WTC11 (cell line): ENCODE results near the gene UGT2A2. TPM values are rescaled to one million over a fixed set of nuclear protein-coding genes. Genes with fewer than 3 reads are reported as not detected.

Experiments
- ATAC-seq: fragments of 200-7000 bp; cut with Tn5 transposase; 2 replicates; pipeline ENCODE4 v1.10.0; 2021; ENCODE audit warnings: mild to moderate bottlenecking, moderate library complexity
- CTCF ChIA-PET: fragments of 300-600 bp; sonication (Branson Sonifier 250); formaldehyde crosslinking; loops from one replicate; lab custom pipeline; 2021; ENCODE audit warnings: antibody characterized with exemption; lab: Charles Lee
- POLR2A ChIA-PET: fragments of 350-600 bp; sonication (Branson Sonifier 250); formaldehyde crosslinking; loops from one replicate; lab custom pipeline; 2021; ENCODE audit warnings: antibody characterized with exemption; lab: Charles Lee
- DNase-seq: peaks from one replicate; pipeline ENCODE4 v3.0.0; 2021; ENCODE audit warnings: low spot score
- H3K27ac Mint-ChIP-seq: 2 replicates; pipeline ENCODE4 v1.8.0; 2021; ENCODE audit warnings: mixed read lengths
- H3K27me3 Mint-ChIP-seq: 2 replicates; pipeline ENCODE4 v1.8.0; 2021; ENCODE audit warnings: low read depth, mild to moderate bottlenecking, moderate library complexity, mixed read lengths
- H3K36me3 Mint-ChIP-seq: 2 replicates; pipeline ENCODE4 v1.8.0; 2021; ENCODE audit warnings: mixed read lengths
- H3K4me1 Mint-ChIP-seq: 2 replicates; pipeline ENCODE4 v1.8.0; 2022; ENCODE audit warnings: mixed read lengths
- H3K4me3 Mint-ChIP-seq: 2 replicates; pipeline ENCODE4 v1.8.0; 2021; ENCODE audit warnings: mild to moderate bottlenecking, moderate library complexity, mixed read lengths
- H3K9me3 Mint-ChIP-seq: 2 replicates; pipeline ENCODE4 v1.8.0; 2021; ENCODE audit warnings: mixed read lengths
- CBFB ChIP-seq: sonication (generic); formaldehyde crosslinking; IDR thresholded peaks from 2 replicates; pipeline ENCODE4 v1.8.1; 2022; ENCODE audit warnings: mild to moderate bottlenecking, low read depth, missing genetic modification reagents
- CREB1 ChIP-seq: sonication (generic); formaldehyde crosslinking; IDR thresholded peaks from 2 replicates; pipeline ENCODE4 v1.8.0; 2023; ENCODE audit warnings: mild to moderate bottlenecking, missing genetic modification reagents
- CREM ChIP-seq: sonication (generic); formaldehyde crosslinking; IDR thresholded peaks from 2 replicates; pipeline ENCODE4 v1.8.1; 2022; ENCODE audit warnings: mild to moderate bottlenecking, missing genetic modification reagents, moderate library complexity
- E2F1 ChIP-seq: sonication (generic); formaldehyde crosslinking; IDR thresholded peaks from 2 replicates; pipeline ENCODE4 v1.8.0; 2022; ENCODE audit warnings: mild to moderate bottlenecking, missing genetic modification reagents
- E2F4 ChIP-seq: sonication (generic); formaldehyde crosslinking; IDR thresholded peaks from 2 replicates; pipeline ENCODE4 v1.8.1; 2022; ENCODE audit warnings: low read depth, mild to moderate bottlenecking, moderate library complexity, missing genetic modification reagents, borderline replicate concordance
- E2F5 ChIP-seq: sonication (generic); formaldehyde crosslinking; IDR thresholded peaks from 2 replicates; pipeline ENCODE4 v1.8.1; 2022; ENCODE audit warnings: mild to moderate bottlenecking, moderate library complexity, missing genetic modification reagents
- FOXJ3 ChIP-seq: sonication (generic); formaldehyde crosslinking; IDR thresholded peaks from 2 replicates; pipeline ENCODE4 v1.9.0; 2021; ENCODE audit warnings: missing genetic modification reagents, mild to moderate bottlenecking, borderline replicate concordance
- FOXP1 ChIP-seq: sonication (generic); formaldehyde crosslinking; IDR thresholded peaks from 2 replicates; pipeline ENCODE4 v1.8.0; 2022; ENCODE audit warnings: missing genetic modification reagents, mild to moderate bottlenecking, moderate library complexity, borderline replicate concordance
- HMGA2 ChIP-seq: fragments of 250-450 bp; sonication (Bioruptor Pico); IDR thresholded peaks from 2 replicates; pipeline ENCODE4 v1.4.0; 2021; ENCODE audit warnings: mild to moderate bottlenecking, moderate library complexity
- IRF2 ChIP-seq: sonication (generic); formaldehyde crosslinking; IDR thresholded peaks from 2 replicates; pipeline ENCODE4 v1.8.0; 2022; ENCODE audit warnings: low read depth, missing genetic modification reagents, borderline replicate concordance
- MYBL2 ChIP-seq: sonication (generic); formaldehyde crosslinking; IDR thresholded peaks from 2 replicates; pipeline ENCODE4 v1.8.1; 2023; ENCODE audit warnings: mild to moderate bottlenecking, moderate library complexity, missing genetic modification reagents
- NFATC4 ChIP-seq: fragments of 250-450 bp; sonication (Bioruptor Pico); IDR thresholded peaks from 2 replicates; pipeline ENCODE4 v1.9.0; 2021; ENCODE audit warnings: mild to moderate bottlenecking
- NFYB ChIP-seq: sonication (generic); formaldehyde crosslinking; conservative IDR thresholded peaks from 2 replicates; pipeline ENCODE4 v1.8.0; 2022; ENCODE audit warnings: low read depth, missing genetic modification reagents
- NR2C2 ChIP-seq: sonication (generic); formaldehyde crosslinking; IDR thresholded peaks from 2 replicates; pipeline ENCODE4 v1.8.0; 2022; ENCODE audit warnings: mild to moderate bottlenecking, missing genetic modification reagents
- NR3C1 ChIP-seq: sonication (generic); formaldehyde crosslinking; conservative IDR thresholded peaks from 2 replicates; pipeline ENCODE4 v1.8.1; 2023; ENCODE audit warnings: low read depth, mild to moderate bottlenecking, missing genetic modification reagents
- PREB ChIP-seq: sonication (generic); formaldehyde crosslinking; IDR thresholded peaks from 2 replicates; pipeline ENCODE4 v1.8.1; 2022; ENCODE audit warnings: mild to moderate bottlenecking, missing genetic modification reagents, moderate library complexity, borderline replicate concordance
- SMAD3 ChIP-seq: sonication (generic); formaldehyde crosslinking; IDR thresholded peaks from 2 replicates; pipeline ENCODE4 v1.8.0; 2022; ENCODE audit warnings: missing genetic modification reagents, mild to moderate bottlenecking, borderline replicate concordance
- STAT6 ChIP-seq: sonication (generic); formaldehyde crosslinking; conservative IDR thresholded peaks from 2 replicates; pipeline ENCODE4 v1.8.1; 2023; ENCODE audit warnings: mild to moderate bottlenecking, low read depth, missing genetic modification reagents, moderate library complexity
- TEAD1 ChIP-seq: sonication (generic); formaldehyde crosslinking; IDR thresholded peaks from 2 replicates; pipeline ENCODE4 v1.8.0; 2022; ENCODE audit warnings: mild to moderate bottlenecking, missing genetic modification reagents
- ZNF121 ChIP-seq: sonication (generic); formaldehyde crosslinking; IDR thresholded peaks from 2 replicates; pipeline ENCODE4 v1.8.0; 2023; ENCODE audit warnings: missing genetic modification reagents
- ZNF219 ChIP-seq: sonication (generic); formaldehyde crosslinking; IDR thresholded peaks from 2 replicates; pipeline ENCODE4 v1.8.0; 2023; ENCODE audit warnings: missing genetic modification reagents, mild to moderate bottlenecking, borderline replicate concordance
- ZNF416 ChIP-seq: fragments of 250-450 bp; sonication (Bioruptor Pico); IDR thresholded peaks from 2 replicates; pipeline ENCODE4 v1.9.0; 2021; ENCODE audit warnings: mild to moderate bottlenecking, inconsistent platforms
- ZNF423 ChIP-seq: fragments of 250-450 bp; sonication (Bioruptor Pico); IDR thresholded peaks from 2 replicates; pipeline ENCODE4 v2.1.2; 2022; ENCODE audit warnings: mild to moderate bottlenecking, moderate library complexity
- total RNA-seq: library from RNA; stranded (reverse); gene quantifications from 3 replicates; pipeline ENCODE4 v1.2.3, GENCODE V29; 2021

The UGT2A2 gene
- total RNA-seq, 1 experiment from 2014 or later = not detected

GRCh38 chr4:69649207-69649606, 9.8 kb upstream of the UGT2A2 start:
- ChIA-PET POLR2A (no interaction called here), CTCF (no interaction called here)
- no peak overlapping the region for H3K4me3 Mint-ChIP-seq
- ATAC-seq = no peak
- no peaks in the 10 kb centered on the region for H3K4me1 Mint-ChIP-seq
- no peak overlapping the region for H3K27ac Mint-ChIP-seq
- DNase-seq = no peak
- H3K27me3 Mint-ChIP-seq = no peaks in the 10 kb centered on the region
- TF ChIP-seq PREB (CRISPR knock-in tag) (no peak), STAT6 (CRISPR knock-in tag) (no peak), CREB1 (no peak), E2F1 (CRISPR knock-in tag) (no peak), NR2C2 (CRISPR knock-in tag) (no peak)
- H3K9me3 Mint-ChIP-seq = no peaks in the 10 kb centered on the region
- H3K36me3 Mint-ChIP-seq = no peaks in the 10 kb centered on the region

GRCh38 chr4:69642961-69643360, 3.5 kb upstream of the UGT2A2 start:
- no peaks in the 10 kb centered on the region for H3K9me3 Mint-ChIP-seq
- no peak overlapping the region for H3K4me3 Mint-ChIP-seq
- H3K4me1 Mint-ChIP-seq = peaks cover 10% of the 10 kb centered on the region
- CTCF ChIA-PET = no interaction called here
- no peaks in the 10 kb centered on the region for H3K27me3 Mint-ChIP-seq
- TF ChIP-seq TEAD1 (CRISPR knock-in tag) (no peak), IRF2 (CRISPR knock-in tag) (no peak), HMGA2 (CRISPR knock-in tag) (no peak), FOXP1 (CRISPR knock-in tag) (no peak), CBFB (CRISPR knock-in tag) (no peak), E2F5 (CRISPR knock-in tag) (no peak), ZNF219 (no peak), MYBL2 (CRISPR knock-in tag) (no peak), ZNF121 (CRISPR knock-in tag) (no peak), NFATC4 (no peak), E2F4 (CRISPR knock-in tag) (no peak), SMAD3 (CRISPR knock-in tag) (no peak), CREM (no peak), FOXJ3 (CRISPR knock-in tag) (no peak), ZNF423 (CRISPR knock-in tag) (no peak), ZNF416 (CRISPR knock-in tag) (no peak), CREB1 (no peak), NFYB (no peak), STAT6 (CRISPR knock-in tag) (no peak), NR3C1 (CRISPR knock-in tag) (no peak)
- no peak overlapping the region for H3K27ac Mint-ChIP-seq
- H3K36me3 Mint-ChIP-seq = no peaks in the 10 kb centered on the region
- ATAC-seq = no peak
- DNase-seq = no peak
- POLR2A ChIA-PET = no interaction called here
